Measurements from ENCODE around the gene ADGRL3.

The ADGRL3 gene

DNA sequence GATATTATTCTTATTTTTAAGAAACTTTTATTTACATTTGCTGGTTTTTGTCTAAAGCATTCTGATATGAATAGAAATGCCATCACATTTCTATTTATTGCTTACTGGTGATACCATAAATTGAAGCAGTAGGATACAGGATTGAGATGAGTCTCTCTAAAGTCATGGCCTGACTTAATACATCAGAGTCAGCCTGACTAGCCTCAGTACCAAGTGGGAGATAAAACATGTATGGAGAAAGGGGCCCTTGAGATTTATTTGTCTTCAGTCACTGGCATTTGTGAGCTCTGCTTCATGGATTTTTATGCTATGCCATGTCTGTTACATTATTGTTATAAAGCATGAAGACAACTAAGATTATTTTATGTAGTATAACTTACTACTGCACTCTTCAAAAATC lies 465.5 kb downstream of the ADGRL3 start:
- Histone ChIP-seq H3K4me1 (ENCODE audit: insufficient read depth, poor library complexity, severe bottlenecking) (no peaks in the 10 kb centered on the region), H3K36me3 (ENCODE audit: low read depth) (no peaks in the 10 kb centered on the region), H3K4me3 (ENCODE audit: severe bottlenecking) (no peak overlapping the region), H3K9me3 (ENCODE audit: severe bottlenecking) (no peaks in the 10 kb centered on the region), H3K27me3 (ENCODE audit: insufficient read depth, poor library complexity, severe bottlenecking) (no peaks in the 10 kb centered on the region), H3K27ac (ENCODE audit: poor library complexity, severe bottlenecking) (no peak overlapping the region)
- TF ChIP-seq CTCF (IDR thresholded peaks at IDR 0.05; ENCODE audit: poor library complexity, severe bottlenecking): no peak
- DNase-seq (ENCODE audit: low spot score) (no peak), ATAC-seq (ENCODE audit: low read depth) (no peak)

GRCh38 chr4:61666244-61666643 lies 466.1 kb downstream of the ADGRL3 start:
- H3K4me3 ChIP-seq (ENCODE audit: severe bottlenecking): no peak overlapping the region
- no peaks in the 10 kb centered on the region for H3K36me3 ChIP-seq (ENCODE audit: low read depth)
- H3K27me3 ChIP-seq (ENCODE audit: insufficient read depth, poor library complexity, severe bottlenecking): no peaks in the 10 kb centered on the region
- no peak overlapping the region for H3K27ac ChIP-seq (ENCODE audit: poor library complexity, severe bottlenecking)
- H3K4me1 ChIP-seq (ENCODE audit: insufficient read depth, poor library complexity, severe bottlenecking): no peaks in the 10 kb centered on the region
- DNase-seq (ENCODE audit: low spot score): no peak
- ATAC-seq (ENCODE audit: low read depth): no peak
- TF ChIP-seq CTCF (IDR thresholded peaks at IDR 0.05; ENCODE audit: poor library complexity, severe bottlenecking): no peak
- H3K9me3 ChIP-seq (ENCODE audit: severe bottlenecking): no peaks in the 10 kb centered on the region

GRCh38 chr4:61671599-61671998 lies 471.5 kb downstream of the ADGRL3 start:
- ATAC-seq (ENCODE audit: low read depth): no peak
- Histone ChIP-seq H3K36me3 (ENCODE audit: low read depth) (no peaks in the 10 kb centered on the region), H3K27ac (ENCODE audit: poor library complexity, severe bottlenecking) (no peak overlapping the region), H3K4me1 (ENCODE audit: insufficient read depth, poor library complexity, severe bottlenecking) (no peaks in the 10 kb centered on the region), H3K9me3 (ENCODE audit: severe bottlenecking) (no peaks in the 10 kb centered on the region), H3K4me3 (ENCODE audit: severe bottlenecking) (no peak overlapping the region), H3K27me3 (ENCODE audit: insufficient read depth, poor library complexity, severe bottlenecking) (peaks cover 3% of the 10 kb centered on the region)
- DNase-seq (ENCODE audit: low spot score): no peak
- no peak for TF ChIP-seq CTCF (IDR thresholded peaks at IDR 0.05; ENCODE audit: poor library complexity, severe bottlenecking)

GRCh38 chr4:61675464-61675863 lies 475.3 kb downstream of the ADGRL3 start:
- no peaks in the 10 kb centered on the region for H3K9me3 ChIP-seq (ENCODE audit: severe bottlenecking)
- no peaks in the 10 kb centered on the region for H3K4me1 ChIP-seq (ENCODE audit: insufficient read depth, poor library complexity, severe bottlenecking)
- no peaks in the 10 kb centered on the region for H3K36me3 ChIP-seq (ENCODE audit: low read depth)
- TF ChIP-seq CTCF (IDR thresholded peaks at IDR 0.05; ENCODE audit: poor library complexity, severe bottlenecking): no peak
- peaks cover 3% of the 10 kb centered on the region for H3K27me3 ChIP-seq (ENCODE audit: insufficient read depth, poor library complexity, severe bottlenecking)
- ATAC-seq (ENCODE audit: low read depth) (no peak), DNase-seq (ENCODE audit: low spot score) (no peak)
- H3K27ac ChIP-seq (ENCODE audit: poor library complexity, severe bottlenecking): no peak overlapping the region
- no peak overlapping the region for H3K4me3 ChIP-seq (ENCODE audit: severe bottlenecking)

GRCh38 chr4:61678297-61678696 lies 478.2 kb downstream of the ADGRL3 start:
- TF ChIP-seq CTCF (IDR thresholded peaks at IDR 0.05; ENCODE audit: poor library complexity, severe bottlenecking): no peak
- H3K27me3 ChIP-seq (ENCODE audit: insufficient read depth, poor library complexity, severe bottlenecking): peaks cover 3% of the 10 kb centered on the region
- H3K36me3 ChIP-seq (ENCODE audit: low read depth): no peaks in the 10 kb centered on the region
- H3K4me3 ChIP-seq (ENCODE audit: severe bottlenecking): no peak overlapping the region
- no peaks in the 10 kb centered on the region for H3K4me1 ChIP-seq (ENCODE audit: insufficient read depth, poor library complexity, severe bottlenecking)
- DNase-seq (ENCODE audit: low spot score) (no peak), ATAC-seq (ENCODE audit: low read depth) (no peak)
- H3K9me3 ChIP-seq (ENCODE audit: severe bottlenecking): no peaks in the 10 kb centered on the region
- H3K27ac ChIP-seq (ENCODE audit: poor library complexity, severe bottlenecking): no peak overlapping the region

Data from RWPE2 (cell line).